Suppressor macrophage treated with lipopolysaccharide for 4 hours (primary cell): Measurements from ENCODE around the gene CENPU.

Experiments used
- DNase-seq: peaks from one replicate; pipeline ENCODE4 v3.0.0-alpha.2; 2020

CENPU gene

GRCh38 chr4:184699941-184700340, 34.0 kb downstream of the CENPU start:
- no peak for DNase-seq

DNA sequence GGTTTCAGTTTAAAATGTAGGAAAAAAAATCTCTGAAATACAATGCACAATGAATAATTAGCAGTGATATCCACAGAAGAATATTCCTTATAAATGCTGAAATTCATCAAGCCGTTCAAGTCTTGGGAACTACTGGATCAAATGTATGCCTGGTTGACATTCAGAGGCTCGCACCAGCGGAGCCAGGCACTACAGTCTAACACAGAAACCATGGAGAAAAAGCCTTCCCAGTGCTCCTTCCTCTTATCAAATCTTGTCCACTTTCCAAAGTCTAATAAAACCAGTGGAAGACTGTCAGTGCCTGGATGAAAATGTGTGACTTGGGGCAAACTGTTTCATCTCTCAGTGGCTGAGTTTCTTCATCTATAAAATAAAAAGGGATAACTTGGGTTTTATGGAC, 35.9 kb downstream of the CENPU start:
- no peak for DNase-seq

DNA sequence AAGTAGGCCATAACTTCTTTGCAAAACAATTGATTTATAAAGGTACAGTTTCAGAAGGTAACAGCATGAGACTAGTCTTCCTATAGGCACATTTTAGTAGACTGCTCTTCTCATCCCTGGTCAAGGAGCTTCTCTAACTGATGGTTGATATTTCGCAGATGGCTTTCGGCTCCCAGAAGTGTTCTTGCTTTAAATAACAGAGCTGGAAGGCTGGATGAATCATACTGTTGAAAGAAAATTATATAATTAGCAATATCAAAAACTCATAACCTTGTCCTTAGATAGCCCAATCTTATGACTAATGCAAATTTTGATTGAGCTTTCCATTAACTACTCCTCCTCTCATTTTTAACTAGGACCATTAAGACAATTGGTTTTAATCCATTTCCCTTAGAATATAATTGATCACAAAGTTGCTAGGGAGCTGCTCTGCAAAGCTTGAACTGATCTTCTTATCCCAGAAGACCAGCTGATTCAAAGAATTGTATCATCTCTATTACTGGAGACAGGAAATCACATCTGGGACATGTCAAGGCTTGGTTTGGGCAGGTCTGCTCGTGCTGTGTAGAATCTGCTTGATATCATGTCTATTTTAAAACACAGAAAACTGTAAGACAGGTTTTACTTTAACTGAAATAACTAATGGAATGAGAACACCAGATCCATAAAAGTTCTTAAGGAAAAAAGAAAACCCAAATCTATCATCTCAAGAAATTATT, 38.6 kb downstream of the CENPU start:
- DNase-seq: no peak

DNA sequence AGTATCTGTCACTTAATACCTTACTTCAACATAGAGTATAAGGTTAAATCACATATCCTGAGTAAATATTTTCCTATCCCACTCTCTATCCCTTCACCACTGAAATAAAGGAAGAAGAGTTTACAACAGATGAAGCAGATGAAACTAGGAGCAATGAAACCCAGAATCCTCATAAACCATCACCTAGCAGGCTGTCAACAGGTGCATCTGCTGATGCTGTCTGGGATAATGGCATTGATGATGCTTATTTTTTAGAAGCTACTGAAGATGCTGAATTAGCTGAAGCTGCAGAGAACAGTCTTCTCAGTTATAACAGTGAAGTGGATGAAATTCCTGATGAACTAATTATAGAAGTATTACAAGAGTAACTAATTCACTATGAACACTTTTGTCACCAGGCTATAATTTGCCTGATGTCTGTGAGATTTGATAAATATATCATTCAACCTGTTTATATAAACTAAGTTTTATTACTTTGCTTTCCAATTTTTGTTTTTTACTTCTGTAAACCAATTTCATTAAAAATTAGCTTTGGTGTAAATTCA, 39.4 kb downstream of the CENPU start:
- DNase-seq: no peak

GRCh38 chr4:184693056-184693455, 40.8 kb downstream of the CENPU start:
- no peak for DNase-seq

- no peak for DNase-seq
Measured at GRCh38 chr4:184689681-184690080, 44.2 kb downstream of the CENPU start.

DNA sequence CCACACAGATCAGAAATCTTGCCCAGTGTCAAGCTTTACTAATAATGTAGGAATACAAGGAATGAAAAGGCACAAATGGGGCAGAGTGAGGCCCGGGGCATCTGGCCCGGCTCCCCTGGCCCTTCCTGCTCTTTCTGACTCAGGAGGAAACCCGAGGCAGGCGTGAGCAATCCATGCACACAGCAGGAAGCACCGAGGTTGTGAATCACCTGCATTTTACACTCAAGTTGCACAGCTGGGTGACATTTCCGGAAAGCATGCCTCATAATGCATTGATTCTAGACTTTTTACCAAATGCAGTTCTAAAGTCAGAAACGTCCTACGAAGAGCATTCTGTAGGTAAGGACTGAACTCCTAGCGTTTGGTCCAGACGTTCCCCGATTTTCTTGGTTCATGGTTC, 45.4 kb downstream of the CENPU start:
- DNase-seq: peak; percentile 10

- DNase-seq: no peak
Measured at GRCh38 chr4:184688005-184688404, 45.9 kb downstream of the CENPU start.

DNA sequence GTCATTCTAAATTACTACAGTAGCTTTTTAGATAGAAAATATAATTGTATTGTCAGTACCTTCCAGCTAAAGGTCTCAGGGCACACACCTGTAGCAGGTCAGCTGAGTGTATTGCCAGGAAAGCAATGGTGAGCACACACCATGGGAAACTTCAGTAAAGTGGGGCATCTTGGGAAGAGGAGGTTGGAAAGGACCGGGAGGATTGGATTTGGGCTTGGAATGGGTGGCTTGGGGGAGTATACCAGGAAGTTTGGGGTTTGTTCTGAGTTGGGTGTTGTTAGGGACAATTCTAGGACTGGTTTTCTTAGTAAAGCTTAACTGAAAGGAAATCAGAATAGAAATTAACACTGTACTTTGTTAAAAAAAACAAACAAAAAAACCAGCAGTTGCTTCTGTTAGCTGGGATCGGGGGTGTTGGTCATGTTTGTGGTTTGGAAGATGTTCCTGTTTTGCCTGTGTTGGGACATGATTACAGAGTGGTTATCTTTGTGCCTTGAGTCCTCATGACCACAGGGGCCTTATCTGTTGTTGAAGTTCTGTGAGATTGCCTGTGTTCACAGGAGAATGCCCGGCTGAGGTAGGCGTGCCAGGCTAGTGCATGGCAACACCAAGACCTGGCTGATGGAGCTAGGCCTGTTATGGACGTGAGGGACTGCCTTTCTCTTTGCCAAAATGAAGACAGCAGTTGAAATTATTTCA, 49.3 kb downstream of the CENPU start:
- DNase-seq: peak; percentile 62

DNA sequence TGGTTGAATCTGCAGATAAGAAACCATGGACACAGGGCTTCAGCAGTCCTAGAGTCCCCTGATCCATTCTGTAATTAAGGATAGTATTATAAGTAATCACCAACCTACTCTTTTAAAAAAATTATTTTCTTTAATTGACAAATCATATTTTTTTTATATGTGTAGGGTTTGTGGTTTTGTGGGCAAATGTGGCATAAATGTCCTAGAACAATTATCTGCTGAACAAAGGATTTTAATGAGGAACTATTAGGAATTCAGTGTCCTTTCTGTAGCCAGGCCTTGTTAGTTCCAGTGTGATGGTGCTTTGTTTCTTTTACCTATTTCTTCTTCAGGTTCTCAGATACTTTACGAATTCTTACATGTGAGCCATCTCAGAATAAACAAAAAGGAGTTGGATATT, 52.0 kb downstream of the CENPU start:
- no peak for DNase-seq

GRCh38 chr4:184680698-184681097, 53.2 kb downstream of the CENPU start:
- DNase-seq: no peak

- no peak for DNase-seq
Measured at GRCh38 chr4:184675821-184676492, 57.9 kb downstream of the CENPU start.

DNA sequence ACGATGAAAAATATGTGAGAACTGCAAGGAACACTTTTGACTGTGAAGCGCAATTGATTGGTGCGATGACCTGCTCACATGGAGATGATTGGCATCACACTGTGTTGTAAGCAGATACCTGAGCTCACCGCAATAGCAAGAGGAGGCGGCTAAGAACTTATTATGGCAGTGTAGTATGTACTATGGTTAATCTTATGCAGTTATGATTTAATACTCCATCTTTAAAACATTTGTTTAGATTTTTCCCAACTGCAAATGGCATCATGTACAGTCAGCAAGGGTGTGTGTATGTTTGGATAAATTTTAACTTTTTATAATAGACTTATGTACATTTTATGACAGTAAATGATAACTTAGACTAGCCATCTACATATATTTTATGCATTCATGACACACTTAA, 58.9 kb downstream of the CENPU start:
- DNase-seq: no peak

GRCh38 chr4:184674011-184674410, 59.9 kb downstream of the CENPU start:
- no peak for DNase-seq

GRCh38 chr4:184672741-184673140, 61.2 kb downstream of the CENPU start:
- DNase-seq: no peak

DNA sequence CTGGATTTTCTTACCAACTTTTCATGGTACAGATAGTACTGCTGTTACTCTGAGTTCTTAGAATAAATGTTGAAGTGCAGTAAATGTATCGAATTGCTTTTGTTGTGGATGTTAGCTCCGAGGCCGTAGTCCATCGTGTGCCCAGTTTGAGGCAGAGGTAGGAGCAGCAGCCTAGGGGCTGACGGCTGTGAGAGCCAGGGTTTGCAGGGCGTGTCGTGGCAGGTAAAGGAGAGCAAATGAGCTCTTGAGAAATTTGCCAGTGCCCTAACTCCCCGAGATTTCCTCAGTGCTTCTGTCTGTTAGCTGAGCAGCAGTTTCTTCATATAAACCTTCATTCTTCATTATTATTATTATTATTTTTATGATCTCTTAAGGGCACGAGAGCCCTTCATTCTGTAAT, 62.8 kb downstream of the CENPU start:
- DNase-seq: no peak

GRCh38 chr4:184669251-184669650, 64.6 kb downstream of the CENPU start:
- no peak for DNase-seq

DNA sequence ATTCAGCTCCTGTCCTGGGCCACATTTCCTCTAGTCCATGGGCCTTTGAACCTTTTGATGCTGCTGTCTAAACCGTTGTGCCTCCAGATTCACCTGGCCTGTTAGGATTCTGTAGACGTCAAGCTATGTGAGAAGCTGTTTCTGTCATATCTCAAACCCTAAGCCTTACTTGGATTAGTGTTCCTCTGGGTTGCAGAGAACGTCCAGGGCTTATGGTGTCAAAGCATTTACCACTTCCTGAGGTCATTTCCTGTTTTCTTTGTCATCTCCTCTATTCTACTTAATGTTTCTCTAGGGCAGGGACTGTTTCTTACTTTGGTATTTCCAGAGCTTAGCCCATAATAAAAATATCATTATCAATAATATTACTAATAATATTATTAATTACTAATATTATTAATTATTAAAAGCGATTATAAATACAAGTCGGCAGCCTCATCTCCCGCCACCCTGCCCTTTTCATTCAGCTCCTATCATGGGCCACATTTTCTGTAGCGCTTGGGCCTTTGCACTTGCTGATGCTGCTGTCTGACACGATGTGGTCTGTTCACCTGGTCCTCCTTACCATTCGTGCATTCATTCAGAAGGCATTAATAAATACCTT, 65.3 kb downstream of the CENPU start:
- DNase-seq: peak; percentile 38

- no peak for DNase-seq
Measured at GRCh38 chr4:184668096-184668495, 65.8 kb downstream of the CENPU start.

DNA sequence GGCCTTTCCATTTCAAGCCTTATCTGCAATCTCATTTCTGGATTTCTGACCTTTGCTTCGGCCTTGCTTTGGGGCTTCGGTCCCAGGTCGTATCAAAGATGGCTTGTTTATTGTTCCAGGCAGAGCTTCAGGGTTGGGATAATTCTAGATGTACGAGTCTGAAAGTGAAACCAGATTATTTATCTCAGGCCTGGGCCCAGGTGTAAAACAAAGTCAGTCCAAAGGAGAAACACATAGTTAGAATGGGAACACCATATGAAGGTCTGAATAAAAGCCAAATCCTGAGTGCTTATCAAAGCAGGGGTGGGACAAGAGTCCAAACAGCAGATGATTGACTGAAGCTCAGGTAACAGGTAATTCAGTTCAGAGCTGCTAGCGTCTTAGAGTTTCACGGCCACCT, 67.2 kb downstream of the CENPU start:
- DNase-seq: no peak

DNA sequence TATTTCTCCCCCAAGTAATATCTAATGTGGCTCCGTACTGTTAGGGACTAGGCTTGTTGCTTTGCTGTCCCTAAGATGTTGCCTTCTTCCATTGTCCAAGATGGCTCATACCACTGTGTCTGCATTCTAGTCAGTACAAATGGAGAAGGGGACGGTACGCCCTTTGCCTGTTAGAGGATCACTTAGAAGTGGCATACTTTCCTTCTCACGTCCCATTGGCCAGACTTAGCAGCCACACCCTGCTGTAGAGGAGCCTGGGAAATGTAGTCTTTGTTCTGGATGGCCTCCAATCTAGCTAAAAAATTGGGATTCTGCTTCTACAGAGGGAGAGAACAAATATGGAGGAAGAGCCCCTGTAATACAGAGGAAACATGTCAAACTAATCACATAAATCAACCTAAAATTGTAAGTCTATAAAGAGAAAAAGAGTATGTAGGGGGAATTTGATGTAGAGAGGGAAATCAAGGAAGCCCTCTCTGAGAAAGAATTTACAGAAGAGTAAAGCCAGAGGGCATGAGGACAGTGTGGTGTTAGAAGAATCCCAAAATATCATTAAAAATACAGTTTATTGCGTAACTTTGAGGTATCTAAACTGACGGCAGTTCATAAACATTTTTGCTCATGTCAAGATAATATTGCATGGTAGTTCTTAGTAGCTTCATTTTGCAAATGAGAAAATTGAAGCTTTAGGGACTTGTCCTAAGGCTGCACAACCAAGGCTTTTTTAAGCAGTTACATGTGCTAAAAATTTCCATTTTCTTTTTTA, 69.3 kb downstream of the CENPU start:
- no peak for DNase-seq

DNA sequence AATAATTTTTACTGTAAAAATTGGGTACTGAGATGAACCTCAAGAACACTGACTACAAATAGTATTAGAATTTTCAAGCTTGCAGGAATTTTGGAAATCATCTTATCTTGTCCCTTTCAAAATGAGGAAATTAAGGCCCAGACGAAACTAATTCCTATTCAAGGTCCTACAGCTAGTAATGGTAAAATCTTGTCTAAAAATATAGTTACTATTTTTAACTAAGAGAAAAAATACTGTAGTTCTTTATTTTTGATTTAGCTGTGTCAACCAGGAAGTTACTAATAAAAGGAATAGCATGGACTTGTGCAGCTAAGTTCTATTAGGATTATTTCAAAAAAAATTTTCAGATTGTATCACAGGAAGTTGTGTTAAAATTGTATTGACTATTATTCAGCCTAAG, 71.7 kb downstream of the CENPU start:
- no peak for DNase-seq

GRCh38 chr4:184660978-184661377, 72.9 kb downstream of the CENPU start:
- no peak for DNase-seq
